Common myeloid progenitor, CD34-positive (primary cell): Measurements from ENCODE around the gene KDM6A.
"Not testable (repeated sequence)": the region's sequence is repeated elsewhere in the genome, so short reads cannot be mapped to it uniquely, and the experiment has no call there.

Experiments used
- CTCF ChIA-PET: fragments of 350-600 bp; sonication (Branson Sonifier 250); formaldehyde crosslinking; loops from one replicate; lab custom pipeline; 2021; ENCODE audit warnings: antibody characterized with exemption; lab: Charles Lee
- POLR2A ChIA-PET: fragments of 350-600 bp; sonication (Branson Sonifier 250); formaldehyde crosslinking; loops from one replicate; lab custom pipeline; 2021; ENCODE audit warnings: antibody characterized with exemption; lab: Charles Lee
- DNase-seq, 3 donors: peaks; one replicate each; pipeline versions ENCODE4 v3.0.0 to v3.0.0-alpha.2; 2013
- H3K27ac ChIP-seq, 2 experiments: 1 replicate in 1 of 2; 2 replicates in 1 of 2; pipeline ENCODE4 v1.7.0; 2013; ENCODE audit warnings: inconsistent platforms in 2 of 2, low read length in 2 of 2, mild to moderate bottlenecking in 2 of 2, low read depth in 1 of 2, moderate library complexity in 1 of 2; ENCODE audit not compliant: severe bottlenecking in 2 of 2, insufficient read depth in 1 of 2, poor library complexity in 1 of 2
- H3K27me3 ChIP-seq, 5 experiments: replicated peaks in 2 of 5; 1 replicate in 3 of 5; 2 replicates in 2 of 5; pipeline versions ENCODE4 v1.6.1 to v1.7.0; 2013; ENCODE audit warnings: low read length in 4 of 5, mild to moderate bottlenecking in 2 of 5, moderate library complexity in 2 of 5, inconsistent platforms in 1 of 5; ENCODE audit not compliant: insufficient read depth in 5 of 5, control insufficient read depth in 4 of 5
- H3K36me3 ChIP-seq, 4 experiments: 1 replicate in 2 of 4; 2 replicates in 2 of 4; pipeline versions ENCODE4 v1.6.1 to v1.7.0; 2013; ENCODE audit warnings: low read length in 3 of 4, control low read depth in 1 of 4, mild to moderate bottlenecking in 1 of 4; ENCODE audit not compliant: control insufficient read depth in 4 of 4, insufficient read depth in 4 of 4
- H3K4me1 ChIP-seq, 4 experiments: 1 replicate in 3 of 4; 2 replicates in 1 of 4; pipeline versions ENCODE4 v1.6.1 to v1.7.1; 2013; ENCODE audit warnings: low read length in 3 of 4, mild to moderate bottlenecking in 3 of 4, control low read depth in 1 of 4, inconsistent platforms in 1 of 4, moderate library complexity in 1 of 4; ENCODE audit not compliant: control insufficient read depth in 4 of 4, insufficient read depth in 4 of 4; ENCODE audit errors: control extremely low read depth in 1 of 4
- H3K4me3 ChIP-seq, 7 experiments: 1 replicate in 4 of 7; 2 replicates in 3 of 7; pipeline versions ENCODE4 v1.5.1 to v1.7.0; 2013; ENCODE audit warnings: mild to moderate bottlenecking in 7 of 7, low read length in 6 of 7, moderate library complexity in 6 of 7, inconsistent platforms in 2 of 7, low read depth in 2 of 7, control low read depth in 1 of 7; ENCODE audit not compliant: insufficient read depth in 4 of 7, control insufficient read depth in 1 of 7; ENCODE audit errors: extremely low read depth in 1 of 7
- H3K9me3 ChIP-seq, 5 experiments: 1 replicate in 4 of 5; 2 replicates in 1 of 5; pipeline versions ENCODE4 v1.6.1 to v1.7.1; 2013; ENCODE audit warnings: low read length in 4 of 5, mild to moderate bottlenecking in 2 of 5, inconsistent platforms in 1 of 5, low read depth in 1 of 5, moderate library complexity in 1 of 5; ENCODE audit not compliant: control insufficient read depth in 4 of 5, insufficient read depth in 2 of 5; ENCODE audit errors: control extremely low read depth in 1 of 5
- WGBS: methylation state at CpG from one replicate; pipeline ENCODE4 v1.1.5; 2013; ENCODE audit not compliant: insufficient coverage; 5-methylcytosine and 5-hydroxymethylcytosine counted together

KDM6A gene

GRCh38 chrX:44889824-44890223, 16.8 kb downstream of the KDM6A start:
- no peaks in the 10 kb centered on the region for H3K27me3 ChIP-seq
- H3K9me3 ChIP-seq = peaks cover 0 to 3% (median 0%) of the 10 kb centered on the region in 5 experiments
- peak in 2 of 3 donors; percentile 46 to 64 for DNase-seq
- H3K4me3 ChIP-seq = no peak overlapping the region
- H3K36me3 ChIP-seq = no peaks in the 10 kb centered on the region
- peaks cover 0 to 9% (median 1%) of the 10 kb centered on the region in 4 experiments for H3K4me1 ChIP-seq
- H3K27ac ChIP-seq = no peak overlapping the region
- ChIA-PET POLR2A (no interaction called here), CTCF (no interaction called here)
- no CpG with 5 or more reads among the region's 1 CpG for WGBS

DNA sequence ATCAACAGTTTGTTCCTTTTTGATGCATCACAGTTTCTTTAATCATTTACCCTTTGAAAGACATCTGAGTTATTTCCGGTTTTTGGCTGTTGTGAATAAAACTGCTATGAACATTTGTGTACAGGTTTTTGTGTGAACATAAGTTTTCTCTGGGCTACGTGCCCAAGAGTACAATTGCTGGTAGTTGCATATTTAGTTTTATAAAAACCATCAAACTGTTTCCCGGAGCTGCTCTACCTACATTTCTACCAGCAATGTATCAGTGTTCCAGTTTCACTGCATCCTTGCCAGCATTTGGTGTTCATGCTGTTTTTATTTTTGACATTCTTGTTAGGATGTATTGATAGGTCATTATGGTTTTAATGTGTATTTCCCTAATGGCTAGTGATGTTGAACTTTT, 17.3 kb downstream of the KDM6A start:
- no peaks in the 10 kb centered on the region for H3K27me3 ChIP-seq
- CTCF ChIA-PET = no interaction called here
- H3K4me3 ChIP-seq = no peak overlapping the region
- no peaks in the 10 kb centered on the region for H3K36me3 ChIP-seq
- H3K27ac ChIP-seq = no peak overlapping the region
- DNase-seq = peak in 1 of 3 donors; percentile 27
- H3K9me3 ChIP-seq = peaks cover 0 to 3% (median 0%) of the 10 kb centered on the region in 5 experiments
- 92% methylated on average over 2 of the region's 3 CpGs for WGBS
- peaks cover 0 to 9% (median 1%) of the 10 kb centered on the region in 4 experiments for H3K4me1 ChIP-seq
- POLR2A ChIA-PET = no interaction called here

GRCh38 chrX:44890687-44891086, 17.7 kb downstream of the KDM6A start:
- WGBS = no CpG with 5 or more reads among the region's 10 CpGs
- POLR2A ChIA-PET, H3K4me1 ChIP-seq, H3K9me3 ChIP-seq, DNase-seq, CTCF ChIA-PET, H3K27ac ChIP-seq, H3K4me3 ChIP-seq, H3K27me3 ChIP-seq, H3K36me3 ChIP-seq: not testable (repeated sequence)

DNA sequence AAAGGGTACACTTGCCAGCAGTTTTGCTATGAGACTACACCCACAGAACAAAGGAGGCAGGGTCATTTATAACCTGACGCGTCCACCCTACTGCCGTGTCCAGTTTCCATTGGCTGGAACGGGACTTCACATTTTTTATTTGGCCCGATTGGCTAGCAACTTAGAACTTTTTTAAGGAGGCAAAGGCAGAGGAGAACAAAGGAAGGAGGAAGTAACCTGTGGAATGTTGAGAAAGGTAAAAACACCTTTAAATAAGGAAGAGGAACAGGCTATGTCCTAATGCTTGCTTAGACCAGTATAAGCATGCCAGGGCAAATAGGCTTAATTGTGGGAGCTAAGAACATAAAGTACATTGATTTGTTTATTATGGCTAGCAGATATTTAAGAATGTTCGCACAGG, 18.7 kb downstream of the KDM6A start:
- Histone ChIP-seq H3K27ac (no peak overlapping the region), H3K27me3 (no peaks in the 10 kb centered on the region), H3K4me1 (peaks cover 0 to 9% (median 1%) of the 10 kb centered on the region in 4 experiments), H3K4me3 (no peak overlapping the region), H3K9me3 (peaks cover 0 to 4% (median 0%) of the 10 kb centered on the region in 5 experiments), H3K36me3 (no peaks in the 10 kb centered on the region)
- ChIA-PET POLR2A (no interaction called here), CTCF (interaction anchor here (1.1 kb wide), 1 partner anchor 23 kb away, joined by 3 read pairs; no protein-coding TSS in a partner anchor)
- no peak for DNase-seq
- WGBS = 98% methylated on average over 5 of the region's 6 CpGs

GRCh38 chrX:44896876-44897186, 23.8 kb downstream of the KDM6A start:
- CTCF ChIA-PET = no interaction called here

GRCh38 chrX:44897539-44897938, 24.6 kb downstream of the KDM6A start:
- POLR2A ChIA-PET = no interaction called here
- WGBS = 100% methylated on average over 2 of the region's 2 CpGs
- DNase-seq = no peak

More at GRCh38 chrX:44896876-44897186, 23.8 kb downstream of the KDM6A start:
- Histone ChIP-seq H3K27ac (no peak overlapping the region), H3K36me3 (peaks cover 0 to 5% (median 0%) of the 10 kb centered on the region in 4 experiments), H3K4me1 (peaks cover 0 to 14% (median 4%) of the 10 kb centered on the region in 4 experiments), H3K27me3 (no peaks in the 10 kb centered on the region), H3K9me3 (peaks cover 0 to 7% (median 0%) of the 10 kb centered on the region in 5 experiments), H3K4me3 (no peak overlapping the region)
- WGBS = no CpG with 5 or more reads among the region's 2 CpGs
- POLR2A ChIA-PET = no interaction called here
- no peak for DNase-seq

GRCh38 chrX:44898411-44899221, 25.6 kb downstream of the KDM6A start:
- no peak overlapping the region for H3K4me3 ChIP-seq
- no peaks in the 10 kb centered on the region for H3K27me3 ChIP-seq
- peak in 2 of 3 donors; percentile 61 to 82 for DNase-seq
- peaks cover 0 to 7% (median 4%) of the 10 kb centered on the region in 5 experiments for H3K9me3 ChIP-seq
- WGBS = 100% methylated on average over 2 of the region's 3 CpGs
- CTCF ChIA-PET = interaction anchor here (1.0 to 2.0 kb wide), 4 partner anchors 8 to 98 kb away, joined by 3 to 6 read pairs (median 3); no protein-coding TSS in a partner anchor
- peaks cover 0 to 14% (median 4%) of the 10 kb centered on the region in 4 experiments for H3K4me1 ChIP-seq
- no peak overlapping the region for H3K27ac ChIP-seq
- peaks cover 0 to 5% (median 0%) of the 10 kb centered on the region in 4 experiments for H3K36me3 ChIP-seq
- POLR2A ChIA-PET = no interaction called here

More at GRCh38 chrX:44897539-44897938, 24.6 kb downstream of the KDM6A start:
- Histone ChIP-seq H3K36me3 (peaks cover 0 to 5% (median 0%) of the 10 kb centered on the region in 4 experiments), H3K4me3 (no peak overlapping the region), H3K4me1 (peaks cover 0 to 14% (median 4%) of the 10 kb centered on the region in 4 experiments), H3K9me3 (peaks cover 0 to 7% (median 0%) of the 10 kb centered on the region in 5 experiments), H3K27me3 (no peaks in the 10 kb centered on the region), H3K27ac (no peak overlapping the region)
- CTCF ChIA-PET = interaction anchor here (1.3 kb wide), 1 partner anchor 9 kb away, joined by 3 read pairs; no protein-coding TSS in a partner anchor
